Measurements from ENCODE around the gene CSNK1D.
A peak's percentile ranks its signal among the peaks of the same experiment; 100 is the strongest.

CSNK1D gene

DNA sequence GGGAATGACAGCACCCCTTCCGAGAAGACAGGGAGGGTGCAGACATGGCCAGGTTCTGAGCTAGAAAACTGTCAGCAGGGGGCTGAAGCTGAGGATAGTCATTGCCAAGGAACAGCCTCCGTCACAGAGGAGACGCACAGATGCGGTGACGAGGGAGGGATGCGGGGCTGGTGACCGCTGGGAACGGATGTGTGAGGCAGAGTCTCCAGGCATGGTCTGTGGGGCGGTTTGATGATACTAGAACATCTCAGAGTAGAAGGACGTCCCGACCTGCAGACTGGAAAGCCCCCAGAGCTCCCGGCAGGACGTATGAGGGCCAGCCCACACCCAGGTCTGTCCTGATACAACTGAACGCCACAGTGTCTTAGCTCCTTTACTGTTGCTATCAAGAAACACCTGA is 1.8 kb upstream of the CSNK1D start:
- TF ChIP-seq, protein P1, sequence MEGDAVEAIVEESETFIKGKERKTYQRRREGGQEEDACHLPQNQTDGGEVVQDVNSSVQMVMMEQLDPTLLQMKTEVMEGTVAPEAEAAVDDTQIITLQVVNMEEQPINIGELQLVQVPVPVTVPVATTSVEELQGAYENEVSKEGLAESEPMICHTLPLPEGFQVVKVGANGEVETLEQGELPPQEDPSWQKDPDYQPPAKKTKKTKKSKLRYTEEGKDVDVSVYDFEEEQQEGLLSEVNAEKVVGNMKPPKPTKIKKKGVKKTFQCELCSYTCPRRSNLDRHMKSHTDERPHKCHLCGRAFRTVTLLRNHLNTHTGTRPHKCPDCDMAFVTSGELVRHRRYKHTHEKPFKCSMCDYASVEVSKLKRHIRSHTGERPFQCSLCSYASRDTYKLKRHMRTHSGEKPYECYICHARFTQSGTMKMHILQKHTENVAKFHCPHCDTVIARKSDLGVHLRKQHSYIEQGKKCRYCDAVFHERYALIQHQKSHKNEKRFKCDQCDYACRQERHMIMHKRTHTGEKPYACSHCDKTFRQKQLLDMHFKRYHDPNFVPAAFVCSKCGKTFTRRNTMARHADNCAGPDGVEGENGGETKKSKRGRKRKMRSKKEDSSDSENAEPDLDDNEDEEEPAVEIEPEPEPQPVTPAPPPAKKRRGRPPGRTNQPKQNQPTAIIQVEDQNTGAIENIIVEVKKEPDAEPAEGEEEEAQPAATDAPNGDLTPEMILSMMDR (conservative IDR thresholded peaks at IDR 0.05; ENCODE audit: low read depth, low read length) = no peak
- no peak for DNase-seq (ENCODE audit: low read depth)
- no peak overlapping the region for H3K4me3 ChIP-seq (ENCODE audit: low read length)

- peak overlapping the region; percentile 49 for H3K4me3 ChIP-seq (ENCODE audit: low read length)
- DNase-seq (ENCODE audit: low read depth) = no peak
- TF ChIP-seq, protein P1 (conservative IDR thresholded peaks at IDR 0.05; ENCODE audit: low read depth, low read length) = no peak
Observed at GRCh38 chr17:82274134-82275020, 877 bp upstream of the CSNK1D start.

- peak overlapping the region; percentile 87 for H3K4me3 ChIP-seq (ENCODE audit: low read length)
- TF ChIP-seq, protein P1 (conservative IDR thresholded peaks at IDR 0.05; ENCODE audit: low read depth, low read length) = no peak
- DNase-seq (ENCODE audit: low read depth) = no peak
Observed at GRCh38 chr17:82272495-82273326, 789 bp downstream of the CSNK1D start.

- DNase-seq (ENCODE audit: low read depth) = no peak
- TF ChIP-seq, protein P1 (conservative IDR thresholded peaks at IDR 0.05; ENCODE audit: low read depth, low read length) = no peak
- peak overlapping the region; percentile 87 for H3K4me3 ChIP-seq (ENCODE audit: low read length)
Observed at GRCh38 chr17:82271401-82271800, 2.1 kb downstream of the CSNK1D start.

DNA sequence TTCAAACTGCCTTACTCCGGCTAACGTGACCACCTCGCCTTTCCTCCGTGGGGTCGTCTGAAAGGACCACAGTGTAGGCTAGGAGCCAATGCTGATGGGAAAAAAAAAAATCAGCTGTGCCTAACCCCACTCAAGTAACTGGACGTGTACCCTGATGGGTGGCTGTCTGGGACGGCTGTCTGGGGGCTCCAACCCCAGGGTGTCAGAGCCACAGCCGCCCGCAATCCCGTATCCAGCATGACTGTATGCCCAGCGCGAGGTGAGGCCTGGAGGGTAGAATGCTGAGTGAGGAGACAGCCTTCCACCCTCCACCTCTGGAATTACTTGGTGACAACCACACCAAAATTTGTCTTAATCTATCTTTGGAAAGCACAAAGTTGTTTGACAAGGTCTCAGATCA is 2.8 kb downstream of the CSNK1D start:
- TF ChIP-seq, protein P1 (conservative IDR thresholded peaks at IDR 0.05; ENCODE audit: low read depth, low read length) = no peak
- DNase-seq (ENCODE audit: low read depth) = no peak
- H3K4me3 ChIP-seq (ENCODE audit: low read length) = no peak overlapping the region

DNA sequence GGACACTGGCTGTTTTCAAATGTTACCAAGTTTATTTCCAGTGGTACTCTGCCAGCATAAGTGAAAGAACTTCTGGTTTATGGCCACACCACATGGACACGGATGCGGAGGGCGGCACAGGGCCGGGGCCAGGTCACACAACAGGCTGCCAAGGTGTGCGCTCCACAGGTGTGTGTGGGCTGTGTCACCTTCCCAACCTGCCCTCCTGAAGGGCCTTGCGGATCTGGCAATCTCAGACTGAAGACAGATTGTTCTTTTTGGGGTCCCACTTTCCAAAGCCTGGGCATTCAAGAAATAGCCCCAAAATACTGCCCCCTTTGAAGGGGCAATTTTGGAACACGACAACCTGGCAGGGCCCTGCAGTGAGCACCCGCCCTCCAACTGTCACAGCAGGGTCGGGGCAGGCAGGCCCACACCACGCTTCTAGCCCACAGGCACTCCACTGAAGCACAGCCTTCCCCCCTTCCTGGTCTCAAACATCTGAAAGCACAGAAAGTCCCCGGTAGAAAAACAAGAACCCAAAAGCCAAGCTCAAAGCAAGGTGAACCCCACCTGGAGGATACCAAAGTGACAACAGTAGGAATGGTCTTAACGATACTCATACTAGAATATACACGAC is 3.5 kb downstream of the CSNK1D start:
- no peak for DNase-seq (ENCODE audit: low read depth)
- H3K4me3 ChIP-seq (ENCODE audit: low read length) = no peak overlapping the region
- TF ChIP-seq, protein P1 (conservative IDR thresholded peaks at IDR 0.05; ENCODE audit: low read depth, low read length) = no peak

Data from retinal pigment epithelial cell (primary cell).